ENCODE results near the gene NEK10. TPM values are rescaled to one million over a fixed set of nuclear protein-coding genes. Genes with fewer than 3 reads are reported as not detected.

NEK10 gene
- total and polyA plus RNA-seq, 2 of the 13 experiments (the other 11 are each of a cell fraction or from before 2014, with no cell fraction given): 2.8 to 14.2 TPM

GRCh38 chr3:27385504-27385903, 16.3 kb upstream of the NEK10 start (continued):
- TF ChIP-seq, protein P1, sequence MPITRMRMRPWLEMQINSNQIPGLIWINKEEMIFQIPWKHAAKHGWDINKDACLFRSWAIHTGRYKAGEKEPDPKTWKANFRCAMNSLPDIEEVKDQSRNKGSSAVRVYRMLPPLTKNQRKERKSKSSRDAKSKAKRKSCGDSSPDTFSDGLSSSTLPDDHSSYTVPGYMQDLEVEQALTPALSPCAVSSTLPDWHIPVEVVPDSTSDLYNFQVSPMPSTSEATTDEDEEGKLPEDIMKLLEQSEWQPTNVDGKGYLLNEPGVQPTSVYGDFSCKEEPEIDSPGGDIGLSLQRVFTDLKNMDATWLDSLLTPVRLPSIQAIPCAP (CRISPR knock-in tag; IDR thresholded peaks at IDR 0.05; ENCODE audit: low read depth): no peak
- no peak for TF ChIP-seq RARA (CRISPR knock-in tag; IDR thresholded peaks at IDR 0.05)
- TF ChIP-seq HNF1B (CRISPR knock-in tag; IDR thresholded peaks at IDR 0.05): no peak
- no peak for TF ChIP-seq CENPX (CRISPR knock-in tag; IDR thresholded peaks at IDR 0.05)
- no peak for TF ChIP-seq ZIK1 (CRISPR knock-in tag; IDR thresholded peaks at IDR 0.05; ENCODE audit: borderline replicate concordance, low read depth)
- no peak for TF ChIP-seq ZZZ3 (CRISPR knock-in tag; IDR thresholded peaks at IDR 0.05; ENCODE audit: borderline replicate concordance)
- no peak for TF ChIP-seq ZNF17 (CRISPR knock-in tag; IDR thresholded peaks at IDR 0.05)

DNA sequence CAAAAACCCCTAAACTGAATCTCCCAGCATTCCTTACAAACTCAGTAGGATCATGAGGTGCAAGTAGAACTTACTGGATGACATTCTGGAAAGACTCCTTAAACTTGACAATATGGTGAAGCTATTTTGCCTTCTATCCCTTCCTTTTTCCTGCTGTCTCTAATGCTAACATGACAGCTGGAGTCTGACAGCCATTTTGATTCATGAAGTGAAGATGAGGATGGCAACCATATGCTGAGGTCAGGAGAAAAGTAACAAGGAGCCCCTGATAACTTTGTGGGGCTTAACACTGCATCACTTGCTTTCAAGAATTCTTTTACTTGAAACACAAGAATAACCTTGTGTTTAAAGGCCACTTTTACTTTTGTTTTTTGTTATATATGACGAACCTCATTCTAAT, 15.0 kb upstream of the NEK10 start:
- H3K79me2 ChIP-seq (ENCODE audit: insufficient read depth, low read length): no peaks in the 10 kb centered on the region
- intact Hi-C loops (cut with micrococcal nuclease; ENCODE audit: unreplicated experiment): no loop called here
- FAIRE-seq: no peak
- WGBS (ENCODE audit: low lambda C conversion rate): 100% methylated on average over 1 of the region's 1 CpG
- H3K4me1 ChIP-seq (ENCODE audit: insufficient read depth, low read length): no peaks in the 10 kb centered on the region
- H3K4me3 ChIP-seq (replicated peaks in 1 of 3; ENCODE audit: insufficient read depth in 1 of 3, low read depth in 2 of 3, low read length in 3 of 3): no peak overlapping the region
- H2AFZ ChIP-seq (ENCODE audit: low read length): no peak overlapping the region
- H4K20me1 ChIP-seq (ENCODE audit: insufficient read depth, low read length): no peaks in the 10 kb centered on the region
- no peak for ATAC-seq
- in situ Hi-C loops (cut with HindIII; ENCODE audit: extremely low pct_ligation_motif_present, low pct_unique_long_range_greater_than_20kb): no loop called here
- BruUV-seq (replicated peaks): no TSS peak
- H3K27me3 ChIP-seq (ENCODE audit: control insufficient read depth in 1 of 2, insufficient read depth in 2 of 2, low read length in 2 of 2): no peaks in the 10 kb centered on the region
- POLR2A ChIA-PET: no interaction called here
- no peak overlapping the region for H3K27ac ChIP-seq (ENCODE audit: extremely low read length, insufficient read depth, low read length)
- peaks cover 2 to 50% of the 10 kb centered on the region in 2 experiments; a peak in 4 of 5 replicates for H3K36me3 ChIP-seq (replicated peaks in 1 of 2; ENCODE audit: control insufficient read depth in 1 of 2, insufficient read depth in 2 of 2, low read length in 2 of 2)
- DNase-seq (ENCODE audit: low spot score): no peak
- no peaks in the 10 kb centered on the region for H3K9me3 ChIP-seq (ENCODE audit: low read length)
- CTCF ChIA-PET (ENCODE audit: low intra/inter-chr PET ratio, low total read pairs): no interaction called here
- no peak overlapping the region for H3K9ac ChIP-seq (ENCODE audit: insufficient read depth, low read depth, low read length)
- H3K4me2 ChIP-seq (ENCODE audit: low read depth, low read length): no peak overlapping the region
- TF ChIP-seq CREB3 (CRISPR knock-in tag; IDR thresholded peaks at IDR 0.05): no peak
- no peak for TF ChIP-seq NCOR1 (IDR thresholded peaks at IDR 0.05; ENCODE audit: borderline replicate concordance, low read length)
- TF ChIP-seq ZNF713 (CRISPR knock-in tag; IDR thresholded peaks at IDR 0.05): no peak
- TF ChIP-seq ZBTB40 (IDR thresholded peaks at IDR 0.05): no peak
- no peak for TF ChIP-seq ZBTB40 (CRISPR knock-in tag; IDR thresholded peaks at IDR 0.05)

All from HepG2 (cell line).